Amniotic epithelial cell (primary cell): Measurements from ENCODE around the gene RASL10B.
A peak's percentile ranks its signal among the peaks of the same experiment; 100 is the strongest.

Experiments
- DNase-seq: peaks from one replicate; pipeline ENCODE4 v3.0.0-alpha.2; 2010; ENCODE audit warnings: low read depth

RASL10B gene

GRCh38 chr17:35765756-35766488 is 34.5 kb downstream of the RASL10B start:
- no peak for DNase-seq

DNA sequence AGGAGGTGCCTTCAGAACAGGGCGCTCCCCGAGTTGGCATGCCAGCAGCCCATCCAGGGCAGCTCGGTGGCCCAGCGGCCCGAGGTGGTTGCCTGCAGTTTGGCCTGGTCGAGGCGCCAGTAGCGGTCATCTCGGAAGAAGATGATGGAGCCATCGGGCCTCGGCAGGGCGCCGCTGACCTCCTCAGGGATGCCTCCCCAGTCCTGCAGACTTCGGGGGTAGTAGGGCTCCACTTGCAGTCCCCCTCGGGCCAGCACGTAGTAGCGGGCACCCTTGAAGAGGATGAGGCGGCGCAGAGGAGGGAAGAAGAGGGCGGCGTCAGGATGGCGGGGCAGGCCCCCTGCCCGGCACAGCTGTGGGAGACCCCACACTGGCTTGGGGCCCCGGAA is 35.0 kb downstream of the RASL10B start:
- no peak for DNase-seq

GRCh38 chr17:35766903-35767510 is 35.6 kb downstream of the RASL10B start:
- DNase-seq, result peak; percentile 38

DNA sequence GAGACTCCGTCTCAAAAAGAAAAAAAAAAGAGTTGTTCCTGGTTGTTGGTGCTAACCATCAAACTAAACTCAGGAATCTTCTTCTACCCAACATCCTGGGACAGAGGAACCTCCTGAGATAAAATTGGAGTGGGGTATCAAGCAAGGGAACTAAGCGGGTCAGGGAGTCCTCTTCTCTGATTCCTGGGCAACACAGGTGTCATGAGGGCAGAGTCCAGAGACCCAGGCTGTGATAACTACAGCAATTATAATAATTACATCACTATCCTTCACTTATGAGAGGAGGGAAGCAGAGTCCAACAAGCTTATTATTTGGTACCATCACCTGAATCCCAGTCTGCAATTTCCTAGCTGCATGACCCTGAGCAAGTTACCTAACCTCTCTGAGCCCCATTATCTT is 37.4 kb downstream of the RASL10B start:
- no peak for DNase-seq

DNA sequence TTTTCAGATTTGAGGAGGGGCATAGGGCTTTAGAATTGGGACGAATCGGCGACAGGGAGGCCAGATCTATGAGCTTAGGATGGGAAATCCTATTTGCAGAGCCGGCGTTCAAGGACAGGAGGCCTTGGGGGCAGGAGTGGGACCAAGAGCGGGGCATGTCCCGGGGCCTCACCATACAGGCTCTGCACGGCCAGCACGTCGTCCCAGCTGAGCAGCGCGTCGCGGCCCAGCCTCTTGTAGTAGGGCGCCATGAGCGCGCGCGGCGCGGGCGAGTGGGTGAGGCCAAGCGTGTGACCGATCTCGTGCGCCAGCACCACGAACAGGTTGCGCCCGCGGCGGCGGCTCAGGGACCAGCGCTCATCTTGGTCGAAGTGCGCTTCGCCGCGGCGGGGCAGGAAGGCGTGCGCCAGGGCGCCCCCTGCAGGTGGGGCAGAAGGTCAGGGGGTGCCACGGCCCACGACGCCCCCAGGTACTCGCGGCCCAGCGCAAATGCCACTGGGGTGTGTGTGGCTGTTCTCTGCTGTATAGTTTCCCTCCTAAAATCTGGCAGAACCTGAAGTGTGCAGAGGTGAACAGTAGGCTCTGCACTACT is 38.6 kb downstream of the RASL10B start:
- DNase-seq, result no peak

- no peak for DNase-seq
Measured at GRCh38 chr17:35773129-35773528, 41.7 kb downstream of the RASL10B start.

- DNase-seq, result no peak
Measured at GRCh38 chr17:35773679-35774425, 42.4 kb downstream of the RASL10B start.

GRCh38 chr17:35774499-35774898 is 43.1 kb downstream of the RASL10B start:
- peak; percentile 82 for DNase-seq

- DNase-seq, result no peak
Measured at GRCh38 chr17:35775039-35775438, 43.6 kb downstream of the RASL10B start.

GRCh38 chr17:35775583-35775982 is 44.1 kb downstream of the RASL10B start:
- peak; percentile 46 for DNase-seq

- DNase-seq, result peak; percentile 66
Measured at GRCh38 chr17:35778641-35779196, 47.3 kb downstream of the RASL10B start.

DNA sequence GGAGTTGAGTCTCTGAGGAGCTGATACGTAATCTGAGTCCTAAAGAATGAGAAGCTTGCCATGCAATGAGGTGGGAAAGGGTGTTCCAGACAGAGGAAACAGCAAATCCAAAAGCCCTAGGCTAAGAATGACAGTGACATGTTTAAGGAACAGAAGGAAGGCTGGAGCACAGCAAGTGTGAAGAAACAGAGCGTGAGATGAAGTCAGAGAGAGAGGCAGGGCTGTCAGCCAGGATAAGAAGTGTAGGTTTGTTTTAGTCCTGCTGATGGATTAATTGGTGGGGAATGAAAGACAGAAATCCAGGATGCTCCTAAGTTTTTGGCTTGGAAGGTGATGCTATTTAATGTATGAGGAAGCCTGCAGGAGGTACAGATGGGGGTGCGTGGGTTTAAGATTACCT is 49.5 kb downstream of the RASL10B start:
- DNase-seq, result no peak

GRCh38 chr17:35784895-35785294 is 53.5 kb downstream of the RASL10B start:
- no peak for DNase-seq

- DNase-seq, result peak; percentile 88
Measured at GRCh38 chr17:35786941-35787432, 55.5 kb downstream of the RASL10B start.

DNA sequence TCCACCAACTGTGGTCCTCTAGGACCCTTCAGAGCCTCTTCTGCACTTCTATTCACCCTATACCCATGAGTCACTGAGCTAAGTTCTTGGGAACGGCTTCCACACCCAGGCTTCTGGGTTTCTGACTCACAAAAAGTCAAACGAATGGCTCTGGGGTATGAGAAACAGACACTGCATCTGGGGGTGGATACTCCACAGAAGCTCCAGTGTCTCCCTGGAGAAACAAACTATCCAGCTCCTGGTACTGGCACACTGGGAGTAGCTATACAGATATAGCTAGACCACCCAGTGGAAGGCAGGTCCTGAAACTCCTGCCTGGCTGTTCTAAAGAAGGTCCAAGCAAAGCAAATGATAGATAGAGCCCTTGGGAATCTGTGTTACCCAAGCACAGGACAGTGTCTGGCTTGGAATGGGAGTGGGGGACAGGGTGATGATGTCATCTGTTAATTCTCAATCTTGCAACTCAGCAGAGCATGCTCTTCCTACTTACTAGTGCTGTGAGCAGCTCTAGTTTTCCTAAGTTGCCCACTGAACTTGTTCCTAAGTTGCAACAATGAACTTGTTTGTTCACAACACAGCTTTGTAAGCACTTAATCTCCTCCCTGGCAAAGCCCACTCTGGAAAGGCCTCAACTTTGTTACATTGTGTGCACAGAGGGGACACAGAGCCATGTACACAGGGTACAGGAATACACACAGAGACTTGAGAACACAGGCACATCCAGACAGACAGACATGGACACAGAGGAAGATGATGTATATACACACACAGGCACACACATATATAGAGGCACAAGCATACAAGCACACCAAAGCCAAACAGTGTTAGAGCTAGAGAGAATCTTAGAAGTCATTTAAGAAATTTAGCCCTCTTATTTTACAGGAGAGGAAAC is 57.3 kb downstream of the RASL10B start:
- DNase-seq, result peak; percentile 97

DNA sequence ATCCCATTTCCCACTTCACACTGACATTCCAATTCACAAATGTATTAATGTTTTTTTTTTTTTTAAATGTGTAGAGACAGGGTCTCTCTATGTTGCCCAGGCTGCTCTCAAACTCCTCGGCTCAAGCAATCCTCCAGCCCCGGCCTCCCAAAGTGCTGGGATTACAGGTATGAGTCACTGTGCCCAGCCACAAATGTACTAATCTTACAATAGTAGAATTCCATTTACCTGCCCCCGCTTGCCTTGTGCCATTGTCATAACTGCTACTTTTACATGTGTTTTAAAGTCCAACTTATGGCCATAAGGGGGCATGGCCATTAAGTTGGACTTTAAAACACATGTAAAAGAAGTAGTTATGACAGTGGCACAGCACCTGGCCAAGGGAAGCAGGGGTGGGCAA is 59.4 kb downstream of the RASL10B start:
- DNase-seq, result peak; percentile 23

- no peak for DNase-seq
Measured at GRCh38 chr17:35791681-35792350, 60.4 kb downstream of the RASL10B start.
